PC-9 (cell line): ENCODE measurements around the gene SART3. TPM values are rescaled to one million over a fixed set of nuclear protein-coding genes. Genes with fewer than 3 reads are reported as not detected.

Experiments used
- BruUV-seq: library from RNA; stranded (reverse); fragments of 400-500 nt; replicated peaks from 2 replicates; lab custom pipeline; 2021; lab: Mats Ljungman, UMichigan
- CTCF ChIA-PET: fragments of 300-600 bp; sonication (Branson Sonifier 250); formaldehyde crosslinking; loops from one replicate; lab custom pipeline; 2022; ENCODE audit warnings: antibody characterized with exemption; lab: Charles Lee
- POLR2A ChIA-PET: fragments of 300-600 bp; sonication (Branson Sonifier 250); formaldehyde crosslinking; loops from one replicate; lab custom pipeline; 2022; ENCODE audit warnings: antibody characterized with exemption; ENCODE audit not compliant: unreplicated experiment; lab: Charles Lee
- DNase-seq, 2 experiments: peaks; one replicate each; pipeline versions ENCODE4 v3.0.0 to v3.0.0-alpha.2; 2015 to 2022; ENCODE audit warnings: mixed read lengths in 1 of 2
- H2AFZ ChIP-seq: fragments of 200-600 bp; sonication (generic); 2 replicates; pipeline ENCODE4 v1.8.1; 2017; ENCODE audit warnings: antibody characterized with exemption
- H3F3A ChIP-seq: fragments of 200-600 bp; sonication (generic); 2 replicates; pipeline ENCODE4 v1.8.1; 2017; ENCODE audit warnings: antibody characterized with exemption, mild to moderate bottlenecking, low read depth; ENCODE audit not compliant: insufficient read depth
- H3K27ac ChIP-seq: fragments of 200-600 bp; sonication (generic); 2 replicates; pipeline ENCODE4 v1.6.1; 2016; ENCODE audit warnings: mixed run types
- H3K27me3 ChIP-seq: fragments of 200-600 bp; sonication (generic); 2 replicates; pipeline ENCODE4 v1.6.1; 2016; ENCODE audit warnings: low read depth, mixed run types; ENCODE audit not compliant: insufficient read depth
- H3K36me3 ChIP-seq: fragments of 200-600 bp; sonication (generic); 2 replicates; pipeline ENCODE4 v1.6.1; 2016; ENCODE audit warnings: low read depth, mixed run types
- H3K4me1 ChIP-seq: fragments of 200-600 bp; sonication (generic); replicated peaks from 2 replicates; pipeline ENCODE4 v1.6.1; 2016; ENCODE audit warnings: mixed run types; ENCODE audit not compliant: insufficient read depth
- H3K4me2 ChIP-seq: fragments of 200-600 bp; sonication (generic); 2 replicates; pipeline ENCODE4 v1.6.1; 2017; ENCODE audit warnings: mixed run types
- H3K4me3 ChIP-seq: fragments of 200-600 bp; sonication (generic); 2 replicates; pipeline ENCODE4 v1.6.1; 2016; ENCODE audit warnings: mixed run types
- H3K79me2 ChIP-seq: fragments of 200-600 bp; sonication (generic); 2 replicates; pipeline ENCODE4 v1.6.1; 2017; ENCODE audit warnings: low read depth, mixed run types
- H3K9me2 ChIP-seq: fragments of 200-600 bp; sonication (generic); 2 replicates; pipeline ENCODE4 v1.8.1; 2017; ENCODE audit warnings: mild to moderate bottlenecking; ENCODE audit not compliant: insufficient read depth
- H3K9me3 ChIP-seq: fragments of 200-600 bp; sonication (generic); 2 replicates; pipeline ENCODE4 v1.8.1; 2016; ENCODE audit warnings: low read depth; ENCODE audit not compliant: insufficient read depth
- H4K20me1 ChIP-seq: fragments of 200-600 bp; sonication (generic); 2 replicates; pipeline ENCODE4 v1.8.1; 2017; ENCODE audit not compliant: insufficient read depth
- EZH2 ChIP-seq: fragments of 200-600 bp; sonication (generic); IDR thresholded peaks from 2 replicates; pipeline ENCODE4 v1.8.0; 2017; ENCODE audit warnings: antibody characterized with exemption, low read depth
- intact Hi-C: fragments of 100-400 bp; cut with micrococcal nuclease; formaldehyde crosslinking; loops from one replicate; pipeline ENCODE4 v1.10.0; 2022; ENCODE audit not compliant: unreplicated experiment
- total RNA-seq: library from RNA; stranded (reverse); gene quantifications from 2 replicates; pipeline ENCODE4 v1.2.3, GENCODE V29; 2021
- TF ChIP-seq, protein P1 (sequence below): fragments of 200-600 bp; sonication (generic); conservative IDR thresholded peaks from 2 replicates; pipeline ENCODE4 v1.6.1; 2017; ENCODE audit warnings: mixed run types, antibody characterized with exemption, mild to moderate bottlenecking, moderate library complexity

SART3 gene
- total RNA-seq, 1 experiment from 2014 or later: 49.3 TPM

DNA sequence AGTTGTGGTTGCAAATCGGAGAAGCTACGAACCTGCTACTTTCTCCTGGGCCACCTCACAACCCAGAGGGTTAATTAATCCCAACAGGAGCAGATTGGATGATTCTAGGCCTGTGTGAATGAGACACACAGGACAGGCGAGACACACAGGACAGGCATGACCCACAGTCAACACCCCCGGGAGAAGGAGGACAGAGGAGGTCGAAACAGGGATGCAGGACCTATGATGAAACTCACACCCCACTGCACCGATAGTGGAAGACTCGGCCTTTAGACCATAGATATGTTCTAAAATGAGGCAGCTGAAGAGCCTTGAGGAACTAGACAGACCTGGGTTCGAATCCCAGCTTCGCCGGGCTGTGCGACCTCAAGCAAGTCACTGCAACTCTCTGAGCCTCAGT lies 25.3 kb upstream of the SART3 start:
- no peak overlapping the region for H2AFZ ChIP-seq
- ChIA-PET POLR2A (no interaction called here), CTCF (interaction anchor here (0.6 kb wide), 1 partner anchor 910 kb away, joined by 4 read pairs; no protein-coding TSS in a partner anchor)
- no peak for TF ChIP-seq EZH2
- TF ChIP-seq, protein P1, sequence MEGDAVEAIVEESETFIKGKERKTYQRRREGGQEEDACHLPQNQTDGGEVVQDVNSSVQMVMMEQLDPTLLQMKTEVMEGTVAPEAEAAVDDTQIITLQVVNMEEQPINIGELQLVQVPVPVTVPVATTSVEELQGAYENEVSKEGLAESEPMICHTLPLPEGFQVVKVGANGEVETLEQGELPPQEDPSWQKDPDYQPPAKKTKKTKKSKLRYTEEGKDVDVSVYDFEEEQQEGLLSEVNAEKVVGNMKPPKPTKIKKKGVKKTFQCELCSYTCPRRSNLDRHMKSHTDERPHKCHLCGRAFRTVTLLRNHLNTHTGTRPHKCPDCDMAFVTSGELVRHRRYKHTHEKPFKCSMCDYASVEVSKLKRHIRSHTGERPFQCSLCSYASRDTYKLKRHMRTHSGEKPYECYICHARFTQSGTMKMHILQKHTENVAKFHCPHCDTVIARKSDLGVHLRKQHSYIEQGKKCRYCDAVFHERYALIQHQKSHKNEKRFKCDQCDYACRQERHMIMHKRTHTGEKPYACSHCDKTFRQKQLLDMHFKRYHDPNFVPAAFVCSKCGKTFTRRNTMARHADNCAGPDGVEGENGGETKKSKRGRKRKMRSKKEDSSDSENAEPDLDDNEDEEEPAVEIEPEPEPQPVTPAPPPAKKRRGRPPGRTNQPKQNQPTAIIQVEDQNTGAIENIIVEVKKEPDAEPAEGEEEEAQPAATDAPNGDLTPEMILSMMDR: no peak
- no peaks in the 10 kb centered on the region for H3K4me1 ChIP-seq
- no peaks in the 10 kb centered on the region for H3K36me3 ChIP-seq
- no peaks in the 10 kb centered on the region for H3K79me2 ChIP-seq
- no TSS peak for BruUV-seq
- H3K27me3 ChIP-seq: peaks cover 17% of the 10 kb centered on the region; the same call in 1 of the 2 replicates
- H3K9me2 ChIP-seq: no peaks in the 10 kb centered on the region
- DNase-seq: no peak
- H3K4me2 ChIP-seq: no peak overlapping the region
- H3F3A ChIP-seq: no peaks in the 10 kb centered on the region
- H3K9me3 ChIP-seq: no peaks in the 10 kb centered on the region
- H3K4me3 ChIP-seq: no peak overlapping the region
- no peak overlapping the region for H3K27ac ChIP-seq
- H4K20me1 ChIP-seq: no peaks in the 10 kb centered on the region
- intact Hi-C loops: no loop called here

- no TSS peak for BruUV-seq
- no peak overlapping the region for H2AFZ ChIP-seq
- H3K79me2 ChIP-seq: no peaks in the 10 kb centered on the region
- no peaks in the 10 kb centered on the region for H3F3A ChIP-seq
- no peak overlapping the region for H3K27ac ChIP-seq
- ChIA-PET CTCF (interaction anchor here (0.6 kb wide), 1 partner anchor 910 kb away, joined by 4 read pairs; no protein-coding TSS in a partner anchor), POLR2A (no interaction called here)
- intact Hi-C loops: no loop called here
- no peak overlapping the region for H3K4me3 ChIP-seq
- H3K9me3 ChIP-seq: no peaks in the 10 kb centered on the region
- no peaks in the 10 kb centered on the region for H4K20me1 ChIP-seq
- H3K4me2 ChIP-seq: no peak overlapping the region
- peaks cover 16% of the 10 kb centered on the region; the same call in 1 of the 2 replicates for H3K27me3 ChIP-seq
- no peak for DNase-seq
- no peaks in the 10 kb centered on the region for H3K36me3 ChIP-seq
- no peaks in the 10 kb centered on the region for H3K9me2 ChIP-seq
- H3K4me1 ChIP-seq: no peaks in the 10 kb centered on the region
- TF ChIP-seq EZH2: no peak
- TF ChIP-seq, protein P1: no peak
These were observed 24.9 kb upstream of the SART3 start for GRCh38 chr12:108585864-108586263.

- no peaks in the 10 kb centered on the region for H4K20me1 ChIP-seq
- no peak overlapping the region for H3K4me2 ChIP-seq
- no peak overlapping the region for H2AFZ ChIP-seq
- peaks cover 14% of the 10 kb centered on the region; the same call in 1 of the 2 replicates for H3K27me3 ChIP-seq
- TF ChIP-seq, protein P1: no peak
- TF ChIP-seq EZH2: no peak
- H3K4me1 ChIP-seq: no peaks in the 10 kb centered on the region
- no peaks in the 10 kb centered on the region for H3K36me3 ChIP-seq
- no peaks in the 10 kb centered on the region for H3K79me2 ChIP-seq
- no peaks in the 10 kb centered on the region for H3K9me3 ChIP-seq
- no peak for DNase-seq
- no peak overlapping the region for H3K4me3 ChIP-seq
- H3K9me2 ChIP-seq: no peaks in the 10 kb centered on the region
- H3K27ac ChIP-seq: no peak overlapping the region
- ChIA-PET CTCF (no interaction called here), POLR2A (no interaction called here)
- H3F3A ChIP-seq: no peaks in the 10 kb centered on the region
- intact Hi-C loops: no loop called here
- BruUV-seq: no TSS peak
These were observed 23.6 kb upstream of the SART3 start for GRCh38 chr12:108584456-108585065.
